ENCODE results near the gene RCAN1. TPM values are rescaled to one million over a fixed set of nuclear protein-coding genes. Genes with fewer than 3 reads are reported as not detected.

The RCAN1 gene
- total and polyA plus RNA-seq, 2 of the 13 experiments (the other 11 are each of a cell fraction or from before 2014, with no cell fraction given), result 9.4 to 34.1 TPM

GRCh38 chr21:34574601-34575529 lies 40.0 kb downstream of the RCAN1 start:
- no peak overlapping the region for H3K4me3 ChIP-seq (replicated peaks in 1 of 3; ENCODE audit: insufficient read depth in 1 of 3, low read depth in 2 of 3, low read length in 3 of 3)
- ATAC-seq (no peak), DNase-seq (ENCODE audit: low spot score) (no peak), FAIRE-seq (no peak)
- no peaks in the 10 kb centered on the region for H3K36me3 ChIP-seq (replicated peaks in 1 of 2; ENCODE audit: control insufficient read depth in 1 of 2, insufficient read depth in 2 of 2, low read length in 2 of 2)
- POLR2A ChIA-PET, result no interaction called here
- H3K27ac ChIP-seq (ENCODE audit: extremely low read length, insufficient read depth, low read length), result no peak overlapping the region
- no peaks in the 10 kb centered on the region for H4K20me1 ChIP-seq (ENCODE audit: insufficient read depth, low read length)
- H3K4me2 ChIP-seq (ENCODE audit: low read depth, low read length), result no peak overlapping the region
- TF ChIP-seq NCOA5 (CRISPR knock-in tag; IDR thresholded peaks at IDR 0.05) (no peak), ZFP91 (CRISPR knock-in tag; IDR thresholded peaks at IDR 0.05; ENCODE audit: borderline replicate concordance) (no peak), LBX2 (CRISPR knock-in tag; IDR thresholded peaks at IDR 0.05; ENCODE audit: borderline replicate concordance) (no peak), FOXK2 (IDR thresholded peaks at IDR 0.05) (no peak), SP4 (CRISPR knock-in tag; IDR thresholded peaks at IDR 0.05) (no peak), BCL3 (CRISPR knock-in tag; IDR thresholded peaks at IDR 0.05) (no peak), HNRNPUL1 (IDR thresholded peaks at IDR 0.05; ENCODE audit: low read depth, low read length) (no peak), ZNF841 (CRISPR knock-in tag; IDR thresholded peaks at IDR 0.05; ENCODE audit: borderline replicate concordance) (no peak)
- intact Hi-C loops (cut with micrococcal nuclease; ENCODE audit: unreplicated experiment), result no loop called here
- 92% methylated on average over 24 of the region's 24 CpGs for WGBS (ENCODE audit: low lambda C conversion rate)
- no peak overlapping the region for H3K9ac ChIP-seq (ENCODE audit: insufficient read depth, low read depth, low read length)
- no TSS peak for BruUV-seq (replicated peaks)
- H3K27me3 ChIP-seq (ENCODE audit: control insufficient read depth in 1 of 2, insufficient read depth in 2 of 2, low read length in 2 of 2), result no peaks in the 10 kb centered on the region
- CTCF ChIA-PET (ENCODE audit: low intra/inter-chr PET ratio, low total read pairs), result no interaction called here
- peaks cover 18% of the 10 kb centered on the region for H3K4me1 ChIP-seq (ENCODE audit: insufficient read depth, low read length)
- H3K79me2 ChIP-seq (ENCODE audit: insufficient read depth, low read length), result no peaks in the 10 kb centered on the region
- no peak overlapping the region for H2AFZ ChIP-seq (ENCODE audit: low read length)
- in situ Hi-C loops (cut with HindIII; ENCODE audit: extremely low pct_ligation_motif_present, low pct_unique_long_range_greater_than_20kb), result no loop called here
- H3K9me3 ChIP-seq (ENCODE audit: low read length), result no peaks in the 10 kb centered on the region

Data from HepG2 (cell line).